Urothelium cell line (cell line): Measurements from ENCODE around the gene BCL6.
"Not testable (repeated sequence)": the region's sequence is repeated elsewhere in the genome, so short reads cannot be mapped to it uniquely, and the experiment has no call there.

ENCODE experiments used
- DNase-seq: peaks from one replicate; pipeline ENCODE4 v3.0.0; 2011; ENCODE audit warnings: low spot score, mixed read lengths
- FAIRE-seq: peaks from 2 replicates; lab custom pipeline; 2011; peaks lifted over from hg19 to GRCh38; lab: Jason Lieb, UNC

The BCL6 gene

GRCh38 chr3:187684444-187684843 is 60.8 kb downstream of the BCL6 start:
- FAIRE-seq = no peak
- no peak for DNase-seq

GRCh38 chr3:187681756-187682155 is 63.5 kb downstream of the BCL6 start:
- not testable (repeated sequence) for DNase-seq, FAIRE-seq

- DNase-seq = peak; percentile 83
- FAIRE-seq = no peak
These were observed 65.5 kb downstream of the BCL6 start for GRCh38 chr3:187679638-187680396.

GRCh38 chr3:187678726-187679268 is 66.5 kb downstream of the BCL6 start:
- no peak for FAIRE-seq
- peak; percentile 57 for DNase-seq

GRCh38 chr3:187677604-187678003 is 67.7 kb downstream of the BCL6 start:
- DNase-seq (no peak), FAIRE-seq (no peak)

GRCh38 chr3:187673012-187673411 is 72.3 kb downstream of the BCL6 start:
- no peak for FAIRE-seq

More at GRCh38 chr3:187673012-187673411, 72.3 kb downstream of the BCL6 start:
- peak; percentile 31 for DNase-seq
